NCI-H748 (cell line): Measurements from ENCODE around the gene OR10A3.
A peak's percentile ranks its signal among the peaks of the same experiment; 100 is the strongest.

Experiments
- DNase-seq: peaks from one replicate; lab custom pipeline; 2025; ENCODE audit not compliant: unreplicated experiment; lab: John Stamatoyannopoulos, UW

Gene OR10A3

DNA sequence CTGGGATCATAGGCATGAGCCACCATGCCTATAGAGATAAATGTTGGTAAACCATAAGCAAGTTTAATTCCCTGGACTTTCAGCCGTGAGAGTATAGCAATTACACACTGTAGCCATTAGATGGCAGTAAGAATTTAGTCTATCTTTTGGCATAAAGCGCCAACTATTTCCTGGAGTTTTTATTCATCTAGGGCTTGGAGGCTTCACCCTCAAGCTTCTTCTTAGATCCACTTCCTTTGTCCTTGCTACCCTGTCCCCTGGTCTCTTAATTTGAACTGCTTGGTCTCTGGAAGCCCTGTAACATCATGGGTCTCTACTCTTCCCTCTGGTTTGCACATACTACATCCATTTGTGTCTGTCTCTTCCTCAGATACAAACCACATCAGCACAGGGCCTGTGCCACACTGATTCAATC, 48.7 kb downstream of the OR10A3 start:
- DNase-seq: peak; percentile 60

DNA sequence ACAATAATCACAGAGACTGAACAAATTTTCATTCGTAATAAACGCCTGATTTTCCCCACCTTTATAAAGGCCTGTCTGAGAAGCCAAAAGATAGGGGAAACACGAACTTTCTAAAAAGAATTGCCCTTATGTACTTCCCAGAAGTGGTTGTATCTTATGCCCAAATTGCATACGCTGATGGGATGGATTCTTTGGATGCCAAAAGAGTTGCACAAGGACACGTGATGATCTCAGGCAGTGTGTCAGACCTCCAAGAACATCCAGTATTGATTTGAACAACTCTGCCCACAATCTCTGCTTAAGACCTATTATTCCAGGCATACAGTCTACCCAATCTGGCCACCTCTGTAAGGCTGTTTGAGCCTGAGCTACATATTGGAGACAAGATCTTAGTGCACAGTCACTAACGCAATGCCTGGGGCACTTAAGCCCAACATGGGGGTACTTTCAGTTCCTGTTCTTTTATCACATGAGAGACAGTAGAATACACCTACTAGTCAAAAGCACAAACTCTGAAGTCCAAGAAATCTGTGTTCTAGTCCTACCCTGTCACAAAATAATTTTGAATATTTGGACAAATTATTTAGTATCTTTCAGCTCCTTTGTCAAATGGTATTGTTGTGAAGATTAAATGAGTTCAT, 49.3 kb downstream of the OR10A3 start:
- DNase-seq: no peak

DNA sequence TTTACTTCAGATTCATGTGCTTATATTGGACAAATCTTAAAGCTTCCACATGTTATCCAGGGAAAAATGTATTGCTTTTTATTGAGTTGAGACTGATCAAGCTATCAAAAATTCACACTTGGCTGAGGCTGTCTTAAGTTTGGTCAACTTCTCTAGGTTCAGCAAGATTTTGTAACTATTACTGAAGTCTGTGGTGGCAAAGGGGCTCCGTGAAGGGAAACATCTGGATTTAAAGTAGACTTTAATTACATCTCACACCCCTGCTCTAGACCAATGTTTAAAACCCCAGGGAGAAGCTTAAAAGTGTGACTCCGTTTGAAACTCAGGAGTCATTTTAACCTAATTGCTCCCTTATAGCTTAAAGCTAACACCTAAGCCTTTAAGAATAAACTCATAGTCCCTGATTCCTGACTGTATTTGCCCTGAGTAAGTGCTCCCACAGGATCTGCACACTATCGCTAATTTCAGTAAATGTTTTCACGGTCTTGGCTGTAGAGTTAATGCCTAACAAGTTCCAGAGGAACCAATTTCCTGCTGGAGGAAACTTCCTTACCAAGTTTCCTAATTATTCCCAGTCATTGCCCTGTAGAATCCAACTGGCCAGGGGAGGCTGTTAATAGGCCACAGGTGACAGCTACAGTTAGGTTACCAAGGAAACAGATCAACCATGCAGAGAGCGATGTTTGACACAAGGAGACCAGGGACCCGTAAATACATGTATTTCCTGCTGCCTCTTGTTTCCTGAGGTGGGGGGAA, 50.9 kb downstream of the OR10A3 start:
- DNase-seq: peak; percentile 11

DNA sequence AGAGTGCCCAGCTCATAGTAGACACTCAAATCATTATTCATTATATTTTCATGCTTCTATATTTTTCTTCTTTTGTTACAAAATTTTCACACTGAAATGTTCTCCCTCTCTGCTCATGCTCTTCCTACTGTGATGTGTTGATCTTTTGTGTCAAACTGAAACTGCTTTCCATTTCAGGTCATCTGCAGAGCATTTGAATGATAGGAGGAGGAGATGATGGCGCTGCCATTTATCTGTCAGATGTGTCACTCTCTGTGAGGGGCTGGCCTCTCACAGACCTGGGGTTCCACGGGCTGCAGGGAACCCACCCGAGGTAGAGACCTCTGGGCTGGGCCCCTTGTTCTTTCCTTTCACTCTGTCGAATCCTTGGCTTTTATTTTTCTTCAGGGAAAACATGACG, 51.5 kb downstream of the OR10A3 start:
- no peak for DNase-seq
